Fibroblast of skin of scalp (primary cell): ENCODE results near the gene RAB7A.
"Not testable (repeated sequence)": the region's sequence is repeated elsewhere in the genome, so short reads cannot be mapped to it uniquely, and the experiment has no call there.

Experiments
- DNase-seq: peaks from one replicate; pipeline ENCODE4 v3.0.0-alpha.2; 2013

RAB7A gene

DNA sequence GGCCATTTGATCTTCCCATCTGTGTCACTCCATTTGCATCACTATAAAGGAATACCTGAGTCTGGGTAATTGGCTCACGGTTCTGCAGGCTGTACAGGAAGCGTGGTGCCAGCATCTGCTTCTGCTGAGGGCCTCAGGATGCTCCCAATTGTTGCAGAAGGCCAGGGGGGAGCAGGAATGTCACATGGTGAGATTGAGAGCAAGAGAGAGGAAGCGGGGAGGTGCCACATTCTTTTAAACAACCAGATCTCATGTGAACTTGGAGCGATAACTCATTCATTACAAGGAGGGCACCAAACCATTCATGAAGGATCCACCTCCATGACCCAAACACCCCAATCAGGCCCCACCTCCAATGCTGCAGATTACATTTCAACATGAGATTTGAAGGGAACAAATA lies 13.1 kb upstream of the RAB7A start:
- no peak for DNase-seq

DNA sequence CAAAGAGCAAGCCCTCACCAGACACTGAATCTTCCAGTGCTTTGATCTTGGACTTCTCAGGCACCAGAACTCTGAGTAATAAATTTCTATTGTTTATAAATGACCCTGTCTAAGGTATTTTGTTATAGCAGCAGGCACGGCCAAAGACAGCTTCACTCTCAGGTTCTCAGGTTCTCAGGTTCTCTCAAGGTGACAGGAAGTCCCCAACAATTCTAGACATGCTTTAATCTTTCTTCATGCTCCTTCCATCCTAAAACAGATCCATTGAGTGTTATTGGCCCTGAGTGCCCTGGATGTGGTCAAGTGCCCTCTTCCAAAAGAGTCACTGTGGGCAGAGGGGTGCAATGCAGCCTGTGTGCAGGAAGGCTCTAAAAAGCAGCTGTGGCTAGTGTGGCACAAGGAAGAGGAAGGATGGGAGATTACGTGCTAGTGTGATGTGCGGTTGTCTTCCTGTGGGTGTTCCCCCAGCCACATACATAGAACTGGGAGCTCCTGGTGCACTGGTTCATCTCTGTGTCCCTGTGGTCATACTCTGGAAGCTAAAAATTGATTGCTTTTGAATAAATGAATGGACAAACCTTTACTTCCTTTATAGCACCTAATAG lies 11.0 kb upstream of the RAB7A start:
- no peak for DNase-seq

DNA sequence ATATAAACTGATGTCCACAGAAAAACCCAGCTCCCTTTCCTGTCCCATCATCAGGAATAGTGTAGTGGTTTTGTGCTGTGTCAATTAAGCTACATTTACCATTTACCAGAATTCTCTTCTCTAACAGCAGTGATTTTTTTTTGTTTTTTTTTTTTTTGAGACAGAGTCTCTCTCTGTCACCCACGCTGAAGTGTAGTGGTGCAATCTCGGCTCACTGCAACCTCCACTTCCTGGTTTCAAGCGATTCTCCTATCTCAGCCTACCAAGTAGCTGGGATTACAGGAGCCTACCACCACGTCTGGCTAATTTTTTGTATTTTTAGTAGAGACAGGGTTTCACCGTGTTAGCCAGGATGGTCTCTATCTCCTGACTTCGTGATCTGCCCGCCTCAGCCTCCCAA lies 7.1 kb upstream of the RAB7A start:
- not testable (repeated sequence) for DNase-seq

- DNase-seq, result no peak
Observed at GRCh38 chr3:128720891-128721290, 5.1 kb upstream of the RAB7A start.

DNA sequence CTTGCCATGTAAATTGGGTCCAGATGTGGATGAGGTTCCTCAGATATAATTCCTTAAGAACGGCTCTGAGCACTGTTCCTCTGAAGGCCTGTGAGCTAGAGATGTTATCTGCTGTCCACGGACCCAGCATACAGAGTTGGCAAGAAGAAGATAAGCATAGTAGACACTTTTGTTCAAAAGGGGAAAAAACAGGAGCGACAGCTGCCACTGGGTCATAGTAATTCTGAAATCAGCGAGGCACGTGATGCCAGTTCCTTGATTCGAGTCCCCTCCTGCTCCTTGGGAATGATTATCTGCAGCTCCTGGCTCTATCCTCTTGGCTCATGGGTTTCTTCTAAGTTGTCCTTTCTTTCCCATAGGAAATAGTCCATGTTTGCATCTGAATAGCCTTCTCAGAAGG lies 2.5 kb upstream of the RAB7A start:
- no peak for DNase-seq

- DNase-seq, result no peak
Observed at GRCh38 chr3:128725547-128726022, 398 bp upstream of the RAB7A start.

DNA sequence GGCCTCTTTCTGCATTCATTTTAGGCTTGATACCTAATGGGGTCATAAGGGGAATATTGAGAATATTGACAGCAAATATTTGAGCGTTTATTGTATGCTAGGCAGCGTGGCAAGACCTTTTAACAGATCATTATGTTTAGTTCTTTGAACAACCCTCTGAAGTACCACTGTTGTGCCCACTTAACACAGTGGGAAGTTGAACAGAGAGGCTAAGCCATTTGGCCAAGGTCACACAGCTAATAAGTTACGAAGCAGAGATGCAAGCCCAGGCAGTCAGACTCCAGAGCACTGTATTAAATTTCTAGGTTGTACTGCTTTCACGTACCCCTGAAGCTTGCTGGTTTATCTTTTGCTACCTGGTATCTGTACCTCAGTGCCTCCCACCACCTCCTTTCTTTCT lies 1.1 kb downstream of the RAB7A start:
- no peak for DNase-seq

GRCh38 chr3:128727485-128727884 lies 1.5 kb downstream of the RAB7A start:
- no peak for DNase-seq

GRCh38 chr3:128727996-128728395 lies 2.0 kb downstream of the RAB7A start:
- no peak for DNase-seq

DNA sequence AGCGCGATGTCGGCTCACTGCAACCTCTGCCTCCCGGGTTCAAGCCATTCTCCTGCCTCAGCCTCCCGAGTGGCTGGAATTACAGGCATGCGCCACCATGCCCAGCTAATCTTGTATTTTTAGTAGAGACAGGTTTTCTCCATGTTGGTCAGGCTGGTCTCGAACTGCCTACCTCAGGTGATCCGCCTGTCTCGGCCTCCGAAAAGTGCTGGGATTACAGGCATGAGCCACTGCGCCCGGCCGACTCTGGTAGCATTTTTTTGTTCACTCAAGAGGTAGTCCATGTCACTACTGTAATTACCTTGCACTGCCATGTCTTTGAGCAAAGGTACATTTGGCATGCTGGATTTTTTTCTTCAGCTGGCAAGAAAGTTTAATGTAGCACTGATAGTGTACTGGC lies 2.5 kb downstream of the RAB7A start:
- DNase-seq, result not testable (repeated sequence)

GRCh38 chr3:128730471-128730870 lies 4.5 kb downstream of the RAB7A start:
- DNase-seq, result no peak

DNA sequence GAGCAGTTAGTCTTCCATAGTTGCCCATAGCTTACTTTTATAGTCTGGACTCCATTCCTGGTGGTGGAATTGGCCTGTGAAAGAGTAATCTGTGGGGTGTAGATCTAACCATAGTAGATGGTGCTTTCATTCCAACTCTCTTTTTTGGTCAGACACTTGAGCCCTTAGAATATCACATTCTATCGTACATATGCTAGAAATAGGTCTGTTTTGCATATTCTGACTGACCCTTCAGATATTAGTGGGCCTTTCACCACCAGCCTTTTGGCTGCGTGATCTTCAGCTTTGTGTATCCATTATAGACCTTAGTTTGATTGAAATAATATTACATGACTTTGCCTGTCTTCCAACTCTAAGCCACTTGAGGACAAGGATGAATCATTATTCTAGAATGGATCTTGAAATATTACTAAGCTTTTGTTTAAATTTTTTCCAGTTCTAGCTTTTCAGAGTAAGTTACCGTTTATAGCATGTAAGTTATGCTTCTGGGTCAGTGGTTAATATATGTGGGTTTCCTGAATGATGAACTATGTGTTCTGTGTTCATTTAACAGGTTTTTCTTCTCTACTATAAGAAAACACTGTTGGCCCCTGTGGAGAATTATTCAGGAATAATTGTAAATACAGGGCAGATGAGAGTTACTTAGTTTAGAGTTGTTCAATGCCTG lies 8.7 kb downstream of the RAB7A start:
- no peak for DNase-seq

DNA sequence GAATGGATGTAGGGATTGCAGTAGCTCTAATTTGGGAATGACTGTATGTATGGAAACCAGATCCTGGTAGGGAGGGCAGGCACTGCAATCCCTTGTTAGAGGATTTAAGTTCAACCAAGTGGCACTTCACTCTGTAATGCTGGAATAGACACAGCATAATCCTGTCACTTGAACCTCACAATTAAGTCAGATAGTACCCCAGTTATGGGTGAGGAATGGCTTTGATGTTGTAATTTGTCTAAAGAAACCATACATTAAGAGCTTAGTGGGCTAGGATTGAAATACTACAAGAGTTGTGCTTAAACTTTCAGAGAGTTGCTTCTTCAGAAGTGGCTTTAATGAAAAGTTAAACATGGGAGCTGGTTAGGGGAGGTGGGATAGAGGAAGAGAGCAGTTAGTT lies 9.3 kb downstream of the RAB7A start:
- DNase-seq, result no peak

- DNase-seq, result no peak
Observed at GRCh38 chr3:128735884-128736283, 9.9 kb downstream of the RAB7A start.

GRCh38 chr3:128736601-128737000 lies 10.6 kb downstream of the RAB7A start:
- DNase-seq, result peak; percentile 35

DNA sequence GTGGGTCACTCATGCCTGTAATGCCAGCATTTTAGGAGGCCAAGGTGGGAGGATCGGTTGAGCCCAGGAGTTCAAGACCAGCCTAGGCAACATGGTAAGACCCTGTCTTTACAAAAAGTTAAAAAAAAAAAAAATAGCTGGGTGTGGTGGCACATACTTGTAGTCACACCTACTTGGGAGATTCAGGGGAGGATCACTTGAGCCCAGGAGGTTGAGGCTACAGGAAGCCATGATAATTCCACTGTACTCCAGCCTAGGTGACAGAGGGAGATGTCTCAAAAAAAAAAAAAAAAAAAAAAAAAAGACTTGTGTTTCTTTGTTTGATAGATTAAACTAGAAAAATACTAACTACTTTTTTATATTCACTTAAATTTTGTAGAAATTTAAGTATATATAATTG lies 14.6 kb downstream of the RAB7A start:
- no peak for DNase-seq

GRCh38 chr3:128742821-128743594 lies 17.0 kb downstream of the RAB7A start:
- DNase-seq, result no peak

- no peak for DNase-seq
Observed at GRCh38 chr3:128745742-128746141, 19.8 kb downstream of the RAB7A start.

DNA sequence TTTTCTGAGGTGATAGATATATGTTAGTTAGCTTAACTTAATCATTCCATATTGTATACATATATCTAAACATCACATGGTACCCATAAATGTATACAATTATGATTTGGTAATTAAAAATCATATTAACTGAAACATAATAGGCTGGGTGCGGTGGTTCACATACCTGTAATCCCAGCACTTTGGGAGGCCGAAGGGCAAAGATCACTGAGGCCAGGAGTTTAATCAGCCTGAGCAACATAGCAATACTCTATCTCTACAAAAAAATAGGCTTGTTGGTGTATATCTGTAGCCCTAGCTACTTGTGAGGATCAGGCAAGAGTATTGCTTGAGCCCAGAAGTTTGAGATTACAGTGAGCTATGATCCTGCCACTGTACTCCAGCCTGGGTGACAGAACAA lies 20.9 kb downstream of the RAB7A start:
- no peak for DNase-seq

GRCh38 chr3:128748557-128748956 lies 22.6 kb downstream of the RAB7A start:
- no peak for DNase-seq

- no peak for DNase-seq
Observed at GRCh38 chr3:128749035-128749434, 23.1 kb downstream of the RAB7A start.

- not testable (repeated sequence) for DNase-seq
Observed at GRCh38 chr3:128749561-128749960, 23.6 kb downstream of the RAB7A start.

DNA sequence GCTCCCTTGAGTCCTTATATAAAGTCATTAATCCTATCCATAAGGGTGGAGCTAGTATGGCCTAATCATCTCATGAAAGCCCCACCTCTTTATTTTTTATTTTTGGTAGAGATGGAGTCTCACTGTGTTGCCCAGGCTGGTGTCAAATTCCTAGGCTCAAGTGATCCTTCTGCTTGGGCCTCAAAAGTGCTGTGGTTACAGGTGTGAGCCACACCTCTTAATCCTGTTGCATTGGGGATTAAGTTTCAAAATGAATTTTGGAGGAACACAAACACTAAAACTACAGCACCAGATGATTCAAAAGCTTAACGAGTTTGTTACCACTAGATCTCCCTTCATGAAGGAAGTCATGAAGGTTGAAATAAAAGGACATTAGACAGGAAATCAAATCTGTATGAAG lies 27.7 kb downstream of the RAB7A start:
- no peak for DNase-seq

- DNase-seq, result no peak
Observed at GRCh38 chr3:128760042-128760441, 34.1 kb downstream of the RAB7A start.
